Ramos (cell line): ENCODE data around the gene TBX6.

Experiments used
- in situ Hi-C: fragments of 300-500 bp; cut with MboI; formaldehyde crosslinking; loops from one replicate; pipeline ENCODE4 v1.14.3; 2022; ENCODE audit warnings: low sequenced_read_pairs; ENCODE audit not compliant: unreplicated experiment

Gene TBX6

DNA sequence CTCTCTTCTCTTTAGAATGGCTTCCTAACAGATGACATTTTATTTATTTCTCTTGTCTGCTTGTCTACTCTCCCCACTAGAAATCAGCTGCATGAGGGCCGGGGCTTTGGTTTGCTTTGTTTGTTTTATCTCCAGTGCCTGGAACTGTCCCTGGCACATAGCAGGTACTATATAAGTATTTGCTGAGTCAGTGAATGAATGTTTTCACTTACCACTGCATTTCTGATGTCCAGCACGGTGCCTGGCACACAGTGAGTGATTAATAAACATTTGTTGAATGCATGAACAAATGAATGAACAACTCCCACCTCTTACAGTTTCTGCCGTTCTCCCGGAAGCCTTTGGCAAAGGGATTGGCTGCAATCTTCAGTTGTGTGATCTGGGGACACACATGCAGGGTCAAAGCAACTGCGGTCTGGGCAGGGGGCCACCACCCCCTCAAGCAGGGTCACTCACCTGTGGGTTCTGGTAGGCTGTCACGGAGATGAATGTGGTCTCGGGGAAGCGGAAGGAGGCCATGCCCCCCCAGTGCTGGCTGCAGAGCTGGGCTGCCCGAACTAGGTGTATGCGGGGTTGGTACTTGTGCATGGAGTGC is 3.4 kb downstream of the TBX6 start:
- in situ Hi-C loops, result loop anchor here (10.0 kb wide), 2 partner anchors 46 to 316 kb away; partner anchors contain the start of gene ZNF771

- in situ Hi-C loops, result loop anchor here (10.0 kb wide), 2 partner anchors 47 to 317 kb away; partner anchors contain the start of gene ZNF771
These were observed 4.4 kb downstream of the TBX6 start for GRCh38 chr16:30087181-30087898.

- in situ Hi-C loops, result loop anchor here (10.0 kb wide), 2 partner anchors 48 to 318 kb away; partner anchors contain the start of gene ZNF771
These were observed 5.2 kb downstream of the TBX6 start for GRCh38 chr16:30086291-30087140.

DNA sequence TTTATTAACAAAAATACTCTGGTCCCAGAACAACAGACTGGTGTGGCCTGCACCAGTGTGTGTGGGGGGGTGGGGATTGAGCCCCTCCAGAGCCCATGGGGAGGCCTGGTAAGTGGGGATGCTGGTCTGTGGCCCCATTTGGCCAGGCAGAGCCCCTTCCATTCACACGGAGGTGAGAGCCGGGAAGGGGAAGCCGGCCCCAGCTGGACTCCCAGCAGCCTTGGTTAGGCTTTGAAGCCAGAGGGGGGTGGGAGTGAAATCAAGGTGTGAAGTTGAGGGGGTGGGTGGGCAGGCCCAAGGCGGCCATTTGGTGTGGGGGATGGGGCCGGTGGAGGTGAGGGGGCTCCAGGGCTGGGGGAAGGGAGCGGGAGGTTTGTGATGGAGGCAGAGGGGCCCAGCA is 5.9 kb downstream of the TBX6 start:
- in situ Hi-C loops, result loop anchor here (10.0 kb wide), 2 partner anchors 49 to 319 kb away; partner anchors contain the start of gene ZNF771

DNA sequence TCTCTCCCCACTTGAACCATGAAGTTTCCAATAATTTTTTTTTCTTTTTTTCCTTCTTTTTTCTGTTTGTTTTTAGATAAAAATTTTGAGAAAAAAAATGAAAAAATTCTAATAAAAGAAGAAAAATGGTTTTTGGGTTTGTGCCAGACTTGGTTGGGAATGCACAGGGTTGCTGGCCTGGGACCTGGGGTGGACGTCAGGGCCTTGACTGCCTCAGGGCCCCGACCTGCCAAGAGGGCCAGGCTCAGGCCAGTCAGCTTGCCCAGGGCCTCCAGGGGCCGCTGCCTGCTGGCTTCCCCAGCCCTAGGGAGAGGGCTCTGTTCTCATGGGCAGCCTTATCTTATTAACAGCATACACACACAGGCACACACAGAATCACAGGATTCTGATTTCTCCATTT is 6.5 kb downstream of the TBX6 start:
- in situ Hi-C loops, result loop anchor here (10.0 kb wide), 2 partner anchors 50 to 320 kb away; partner anchors contain the start of gene ZNF771

GRCh38 chr16:30084816-30085159 is 6.9 kb downstream of the TBX6 start:
- in situ Hi-C loops, result loop anchor here (10.0 kb wide), 2 partner anchors 50 to 320 kb away; partner anchors contain the start of gene ZNF771

DNA sequence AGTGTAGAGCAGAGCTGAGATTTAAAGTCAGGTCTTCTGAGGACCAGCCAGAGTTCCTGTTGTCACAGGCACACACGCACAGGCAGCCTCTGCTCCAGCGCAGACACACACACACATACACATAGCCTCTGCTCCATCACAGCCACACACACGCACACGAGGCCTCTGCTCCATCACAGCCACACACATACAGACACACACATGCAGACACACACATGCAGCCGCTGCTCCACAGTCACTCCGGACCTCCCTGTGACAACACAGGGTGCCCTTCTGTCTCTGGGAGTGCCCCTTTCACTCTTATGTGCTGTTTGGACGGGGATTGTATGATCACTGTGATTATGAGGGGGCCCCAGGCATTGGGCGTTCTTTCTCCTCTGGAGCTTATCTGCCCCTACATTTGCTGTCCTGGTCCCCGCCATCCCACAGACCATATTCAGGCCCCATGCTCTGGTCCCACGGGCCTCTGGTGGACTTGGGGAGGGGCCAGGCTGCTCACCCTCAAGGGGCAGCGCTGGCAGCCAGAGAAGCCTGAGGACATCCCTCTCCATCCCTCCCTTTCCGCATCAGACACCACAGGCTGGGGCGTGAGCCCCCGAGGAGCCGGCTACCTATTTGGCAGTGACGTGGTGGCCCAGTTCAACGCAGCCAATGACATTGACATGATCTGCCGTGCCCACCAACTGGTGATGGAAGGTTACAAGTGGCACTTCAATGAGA is 7.5 kb downstream of the TBX6 start:
- in situ Hi-C loops, result loop anchor here (10.0 kb wide), 2 partner anchors 51 to 321 kb away; partner anchors contain the start of gene ZNF771

- in situ Hi-C loops, result loop anchor here (10.0 kb wide), 2 partner anchors 51 to 321 kb away; partner anchors contain the start of gene ZNF771
These were observed 8.3 kb downstream of the TBX6 start for GRCh38 chr16:30083216-30084055.

DNA sequence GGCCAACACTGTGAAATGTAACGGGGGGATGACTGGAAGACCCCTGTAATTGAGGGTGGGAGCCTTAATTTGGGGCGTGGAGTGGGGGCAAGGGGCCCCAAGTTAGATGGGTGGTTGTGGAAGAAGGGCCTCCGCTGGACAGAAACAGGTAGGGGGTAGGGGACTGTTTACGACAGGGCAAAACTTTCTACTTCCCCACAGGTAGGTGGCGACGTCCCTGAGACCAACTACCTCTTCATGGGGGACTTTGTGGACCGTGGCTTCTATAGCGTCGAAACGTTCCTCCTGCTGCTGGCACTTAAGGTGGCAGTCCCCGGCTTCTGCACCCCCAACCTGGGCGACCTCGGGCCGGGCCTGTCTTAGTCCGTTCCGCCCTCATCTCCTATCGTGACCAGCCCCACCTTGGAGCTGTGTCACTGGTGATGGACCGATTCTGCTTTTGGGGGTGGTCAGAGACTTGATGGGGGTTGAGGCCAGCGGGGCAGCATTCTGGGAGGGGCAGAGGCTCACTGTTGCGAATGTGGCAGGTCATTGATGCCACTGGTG is 9.1 kb downstream of the TBX6 start:
- in situ Hi-C loops, result loop anchor here (10.0 kb wide), 2 partner anchors 52 to 322 kb away; partner anchors contain the start of gene ZNF771

- in situ Hi-C loops, result no loop called here
These were observed 12.2 kb downstream of the TBX6 start for GRCh38 chr16:30079480-30079879.

DNA sequence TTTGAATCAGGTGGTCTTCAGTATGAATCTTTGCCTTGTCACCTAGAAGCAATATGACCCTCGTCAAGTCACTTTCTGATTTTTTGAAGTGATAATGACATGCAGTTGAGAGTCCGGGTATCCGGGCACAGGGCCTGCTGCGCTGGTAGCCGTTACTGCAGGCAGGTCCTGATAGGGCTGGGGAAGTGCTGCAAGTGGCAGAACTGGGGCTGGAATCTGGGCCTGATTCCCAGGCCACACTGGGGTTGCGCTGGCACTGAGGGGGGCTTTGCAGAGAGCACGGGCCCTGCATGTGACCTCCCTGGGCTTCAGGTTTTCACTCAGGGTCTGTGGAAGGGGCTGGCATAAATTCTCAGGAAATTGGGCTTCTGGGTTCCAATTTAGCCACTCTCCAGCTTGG is 13.0 kb downstream of the TBX6 start:
- in situ Hi-C loops, result no loop called here

- in situ Hi-C loops, result no loop called here
These were observed 14.1 kb downstream of the TBX6 start for GRCh38 chr16:30077656-30078055.

- in situ Hi-C loops, result no loop called here
These were observed 15.4 kb downstream of the TBX6 start for GRCh38 chr16:30076276-30076791.

- in situ Hi-C loops, result no loop called here
These were observed 16.0 kb downstream of the TBX6 start, which contains the start of gene PPP4C for GRCh38 chr16:30075503-30076275. PPP4C (plus strand) TSS chr16:30075994; CDS start chr16:30076378, 384 bp downstream.

DNA sequence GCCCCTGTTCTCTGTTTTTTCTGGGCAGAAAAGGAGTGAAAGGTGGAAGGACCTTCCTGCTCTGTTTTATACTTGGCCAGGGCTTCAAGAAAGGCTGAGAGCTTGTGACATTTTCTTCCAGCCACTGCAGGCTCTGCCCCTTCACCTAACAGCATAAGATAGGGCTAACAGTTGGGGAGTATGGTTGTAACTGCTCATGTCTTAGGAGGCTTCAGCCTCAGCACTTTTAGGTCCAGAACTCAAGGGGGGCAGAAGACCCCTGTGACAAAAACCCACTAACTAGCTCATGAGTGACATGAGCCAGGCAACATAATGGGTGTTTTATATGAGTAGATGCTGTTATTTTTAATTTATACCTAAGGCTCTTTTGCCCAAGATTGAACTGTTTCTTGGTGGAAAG is 21.2 kb downstream of the TBX6 start:
- in situ Hi-C loops, result no loop called here

GRCh38 chr16:30069611-30070462 is 21.9 kb downstream of the TBX6 start:
- in situ Hi-C loops, result loop anchor here (10.0 kb wide), 1 partner anchor 355 kb away; no protein-coding TSS in a partner anchor
